NCI-H2029 treated with DMSO at 0.1 percent for 48 hours (cell line): ENCODE measurements around the gene AK2.

Source experiments
- DNase-seq: peaks from one replicate; lab custom pipeline; 2025; lab: John Stamatoyannopoulos, UW

AK2 gene

GRCh38 chr1:33022650-33023200, 14.0 kb downstream of the AK2 start:
- no peak for DNase-seq

GRCh38 chr1:33021567-33022431, 14.9 kb downstream of the AK2 start:
- DNase-seq = no peak

GRCh38 chr1:33018112-33018511, 18.6 kb downstream of the AK2 start:
- no peak for DNase-seq

- no peak for DNase-seq
Observed at GRCh38 chr1:33017175-33017574, 19.5 kb downstream of the AK2 start.

GRCh38 chr1:33015216-33015615, 21.5 kb downstream of the AK2 start:
- no peak for DNase-seq

- no peak for DNase-seq
Observed at GRCh38 chr1:33014464-33015163, 22.1 kb downstream of the AK2 start.

- no peak for DNase-seq
Observed at GRCh38 chr1:33013791-33014190, 22.9 kb downstream of the AK2 start.

- no peak for DNase-seq
Observed at GRCh38 chr1:33012165-33012564, 24.5 kb downstream of the AK2 start.

GRCh38 chr1:33010932-33011731, 25.6 kb downstream of the AK2 start:
- peak; percentile 62 for DNase-seq

- DNase-seq = no peak
Observed at GRCh38 chr1:33009561-33009960, 27.1 kb downstream of the AK2 start.

GRCh38 chr1:33008051-33008914, 28.4 kb downstream of the AK2 start:
- peak; percentile 90 for DNase-seq

GRCh38 chr1:33007190-33008050, 29.3 kb downstream of the AK2 start:
- peak; percentile 92 for DNase-seq

GRCh38 chr1:33005838-33006421, 30.8 kb downstream of the AK2 start:
- no peak for DNase-seq

- no peak for DNase-seq
Observed at GRCh38 chr1:33005117-33005837, 31.4 kb downstream of the AK2 start.

- no peak for DNase-seq
Observed at GRCh38 chr1:33004613-33005012, 32.1 kb downstream of the AK2 start.

- no peak for DNase-seq
Observed at GRCh38 chr1:33003657-33004056, 33.0 kb downstream of the AK2 start.

- DNase-seq = no peak
Observed at GRCh38 chr1:33002006-33002405, 34.7 kb downstream of the AK2 start.

- no peak for DNase-seq
Observed at GRCh38 chr1:33001282-33001681, 35.4 kb downstream of the AK2 start.

- DNase-seq = no peak
Observed at GRCh38 chr1:33000427-33001026, 36.2 kb downstream of the AK2 start.
